Central memory CD4-positive, alpha-beta T cell (primary cell): ENCODE results near the gene PBRM1.

Source experiments
- DNase-seq: peaks from one replicate; pipeline ENCODE4 v3.0.0; 2022

The PBRM1 gene

DNA sequence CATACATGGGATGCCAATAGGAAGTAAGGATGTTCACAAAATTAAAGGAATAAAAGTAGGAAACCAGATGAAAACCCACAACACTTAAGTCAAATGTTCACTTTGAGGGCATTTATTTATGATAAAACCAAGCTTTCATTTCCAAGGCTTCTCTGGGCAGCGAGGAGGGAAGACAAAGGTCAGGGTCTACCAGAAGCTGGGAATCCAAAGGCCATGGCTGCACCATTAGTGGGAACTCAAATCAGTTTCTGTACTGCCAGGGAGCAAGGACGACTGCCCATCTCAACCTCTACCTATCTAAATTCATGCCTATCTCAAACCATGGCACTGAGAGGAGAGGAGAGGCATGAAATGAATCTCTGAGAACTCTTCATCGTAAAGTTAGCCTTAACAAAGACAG is 22.6 kb downstream of the PBRM1 start:
- DNase-seq, result no peak

DNA sequence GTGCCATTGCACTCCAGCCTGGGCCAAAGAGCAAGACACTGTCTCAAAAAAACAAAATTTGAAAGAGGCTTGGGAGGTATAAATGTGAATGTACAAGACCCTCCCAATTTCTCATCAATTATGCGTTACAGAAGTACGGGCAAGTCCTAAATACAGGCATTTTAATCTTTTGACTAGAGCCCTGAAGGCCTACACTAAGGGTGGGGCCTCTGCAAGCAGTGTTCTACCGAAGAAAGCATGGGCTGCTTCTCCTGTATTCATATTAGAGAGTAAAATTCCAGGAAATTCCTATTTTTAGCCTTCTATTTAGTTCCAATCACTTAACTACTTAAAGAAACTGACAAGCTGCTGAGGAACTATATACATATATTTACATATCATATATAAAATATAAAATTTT is 25.7 kb downstream of the PBRM1 start:
- DNase-seq, result no peak

GRCh38 chr3:52655895-52656294 is 29.8 kb downstream of the PBRM1 start:
- DNase-seq, result no peak

GRCh38 chr3:52651592-52651991 is 34.1 kb downstream of the PBRM1 start:
- DNase-seq, result no peak

GRCh38 chr3:52650439-52650838 is 35.3 kb downstream of the PBRM1 start:
- no peak for DNase-seq

- no peak for DNase-seq
These were observed 36.1 kb downstream of the PBRM1 start for GRCh38 chr3:52649461-52650210.

DNA sequence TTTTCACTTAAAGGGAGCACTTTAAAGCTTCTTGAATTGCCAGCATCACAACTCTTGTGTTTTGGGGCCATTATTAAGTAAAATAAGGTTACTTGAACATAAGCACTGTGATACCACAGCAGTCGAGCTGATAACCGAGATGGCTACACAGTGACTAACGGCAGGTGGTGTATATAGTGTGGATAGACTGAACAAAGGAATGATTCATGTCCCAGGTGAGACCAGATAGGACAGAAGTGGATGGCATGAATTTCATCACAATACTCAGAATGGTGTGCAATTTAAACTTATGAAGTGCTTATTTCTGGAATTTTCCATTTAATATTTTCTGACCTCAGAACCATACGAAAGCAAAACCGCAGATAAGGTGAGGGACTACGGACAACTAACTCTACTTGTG is 40.2 kb downstream of the PBRM1 start:
- DNase-seq, result no peak

- no peak for DNase-seq
These were observed 49.0 kb downstream of the PBRM1 start for GRCh38 chr3:52636673-52637072.

DNA sequence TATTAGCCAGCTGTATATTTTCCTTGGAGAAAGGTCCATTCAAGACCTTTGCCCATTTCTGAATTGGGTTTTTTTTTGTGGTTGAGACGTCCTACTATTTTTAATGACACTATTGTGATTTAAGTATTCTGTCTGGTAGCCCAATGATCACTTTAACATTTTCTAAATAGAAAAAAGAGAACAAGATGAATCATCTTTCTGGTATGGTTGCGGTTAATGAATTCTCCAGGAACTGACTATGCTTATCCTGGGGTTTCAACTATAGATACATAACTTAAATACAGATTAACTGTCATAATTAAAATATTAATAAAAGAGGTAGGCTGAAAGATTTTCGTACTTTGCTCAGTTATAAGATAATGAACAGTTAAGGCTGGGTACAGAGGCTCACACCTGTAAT is 51.9 kb downstream of the PBRM1 start:
- DNase-seq, result no peak

GRCh38 chr3:52625041-52625440 is 60.7 kb downstream of the PBRM1 start:
- no peak for DNase-seq

DNA sequence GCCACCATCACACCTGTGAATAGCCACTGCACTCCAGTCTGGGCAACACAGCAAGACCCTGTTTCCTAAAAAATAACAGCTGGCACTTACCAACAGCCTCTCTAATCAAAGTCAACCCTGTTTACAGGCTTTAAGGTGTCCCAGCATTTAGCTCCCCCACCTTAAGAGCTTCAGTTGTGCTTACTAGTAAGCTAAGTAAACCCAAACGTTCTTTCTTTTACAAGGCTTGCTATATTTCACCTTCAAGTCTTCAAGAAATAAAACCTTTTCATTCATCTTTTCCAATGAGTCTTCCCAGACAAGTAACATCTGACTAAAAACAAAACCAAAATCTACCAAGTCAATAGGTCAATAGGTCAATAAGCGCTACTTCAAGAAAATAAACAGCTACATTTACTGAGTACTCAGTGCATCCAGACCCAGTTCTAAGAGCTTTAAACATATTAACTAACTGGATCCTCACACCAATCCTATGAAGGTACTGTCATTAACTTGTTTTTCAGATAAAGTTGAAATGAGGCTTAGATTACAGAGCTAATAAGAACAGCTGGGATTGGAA is 62.4 kb downstream of the PBRM1 start:
- DNase-seq, result no peak

DNA sequence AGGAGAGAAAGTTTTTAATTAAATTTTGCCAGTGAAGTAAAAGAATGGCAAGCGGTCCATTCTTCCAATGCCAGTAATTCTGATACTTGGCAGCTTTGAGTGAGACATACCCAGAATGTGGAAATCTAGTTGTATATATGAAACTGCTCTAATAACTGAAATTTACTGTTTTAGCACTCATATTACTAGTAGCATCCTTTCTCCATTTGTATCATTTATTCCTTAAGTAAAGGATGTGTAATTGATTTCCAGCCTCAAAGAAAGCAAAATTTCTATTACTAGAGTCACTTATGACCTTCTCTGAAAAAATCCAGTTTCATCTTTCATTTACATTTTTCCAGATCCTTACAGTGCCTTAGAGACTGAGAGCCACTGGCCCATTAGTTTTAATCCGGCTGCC is 65.1 kb downstream of the PBRM1 start:
- DNase-seq, result no peak

DNA sequence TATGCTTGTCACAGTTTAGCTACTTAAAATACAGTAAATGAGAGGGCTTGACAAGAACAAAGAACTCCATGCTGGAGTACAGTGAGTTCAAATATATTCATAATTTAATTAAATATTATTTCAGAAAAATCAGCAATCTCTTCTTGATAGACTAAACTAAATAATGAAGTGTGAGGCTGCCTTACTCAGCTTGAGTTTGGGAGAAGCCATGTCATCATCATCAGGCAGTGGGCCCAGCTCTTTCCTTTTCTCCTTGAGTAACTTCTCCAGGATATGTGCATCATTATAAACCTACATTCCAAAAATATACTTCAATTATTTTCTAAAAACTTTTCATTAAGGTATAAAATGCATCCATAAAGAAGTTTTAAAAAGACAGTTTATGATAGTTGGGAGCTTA is 70.5 kb downstream of the PBRM1 start:
- DNase-seq, result no peak

DNA sequence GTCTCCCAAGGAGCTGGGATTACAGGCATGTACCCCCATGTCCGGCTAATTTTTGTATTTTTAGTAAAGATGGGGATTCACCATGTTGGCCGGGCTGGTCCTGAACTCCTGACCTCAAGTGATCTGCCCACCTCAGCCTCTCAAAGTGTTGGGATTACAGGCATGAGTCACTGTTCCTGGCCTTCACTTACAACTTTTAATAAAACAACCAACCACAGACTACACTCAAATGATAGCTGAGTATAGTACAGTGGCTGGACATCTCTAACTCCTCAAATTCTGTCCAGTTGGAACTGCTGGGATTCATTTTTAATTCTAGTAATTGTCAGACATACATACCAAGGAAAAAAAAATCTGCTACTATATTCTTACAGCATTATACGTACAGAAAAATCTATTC is 71.0 kb downstream of the PBRM1 start:
- DNase-seq, result no peak

DNA sequence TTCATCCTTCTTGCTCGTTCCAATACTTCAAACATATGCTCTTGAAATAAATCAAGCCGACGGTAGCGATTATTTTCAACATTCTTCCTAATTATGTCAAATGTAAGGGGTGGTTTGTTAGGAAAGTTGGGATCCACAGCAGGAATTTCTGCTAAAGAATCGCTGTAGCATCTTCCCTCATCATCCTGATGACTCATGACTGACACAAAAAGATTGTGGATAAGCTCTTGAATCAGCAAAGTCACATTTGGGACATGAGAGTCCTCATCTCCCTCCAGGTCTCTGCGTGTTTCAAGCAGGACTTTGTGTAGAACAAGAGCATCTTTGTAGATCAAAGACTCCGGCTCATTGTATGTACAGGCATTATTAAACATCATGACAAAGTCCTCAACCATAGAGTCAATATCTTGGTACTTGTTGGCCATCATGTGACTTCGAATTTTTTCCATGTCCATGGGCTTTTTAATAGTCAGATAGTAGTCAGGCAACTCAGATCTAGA is 76.3 kb downstream of the PBRM1 start:
- no peak for DNase-seq

GRCh38 chr3:52608337-52608736 is 77.4 kb downstream of the PBRM1 start:
- DNase-seq, result no peak

- DNase-seq, result no peak
These were observed 79.2 kb downstream of the PBRM1 start for GRCh38 chr3:52606373-52607085.

- no peak for DNase-seq
These were observed 85.5 kb downstream of the PBRM1 start for GRCh38 chr3:52600258-52600657.

- DNase-seq, result no peak
These were observed 89.0 kb downstream of the PBRM1 start for GRCh38 chr3:52596658-52597265.

DNA sequence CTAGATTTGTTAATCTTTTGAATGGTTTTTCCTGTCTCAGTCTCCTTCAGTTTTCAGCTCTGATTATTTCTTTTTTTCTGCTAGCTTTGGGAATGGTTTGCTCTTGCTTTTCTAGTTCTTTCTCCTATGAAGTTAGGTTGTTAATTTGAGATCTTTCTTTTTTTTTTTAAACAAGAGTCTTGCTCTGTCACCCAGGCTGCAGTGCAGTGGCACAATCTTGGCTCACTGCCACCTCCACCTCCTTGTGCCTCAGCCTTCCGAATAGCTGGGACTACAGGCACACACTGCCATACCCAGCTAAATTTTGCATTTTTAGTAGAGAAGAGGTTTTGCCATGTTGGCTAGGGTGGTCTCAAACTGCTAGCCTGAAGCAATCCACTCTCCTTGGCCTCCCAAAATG is 92.6 kb downstream of the PBRM1 start:
- no peak for DNase-seq

DNA sequence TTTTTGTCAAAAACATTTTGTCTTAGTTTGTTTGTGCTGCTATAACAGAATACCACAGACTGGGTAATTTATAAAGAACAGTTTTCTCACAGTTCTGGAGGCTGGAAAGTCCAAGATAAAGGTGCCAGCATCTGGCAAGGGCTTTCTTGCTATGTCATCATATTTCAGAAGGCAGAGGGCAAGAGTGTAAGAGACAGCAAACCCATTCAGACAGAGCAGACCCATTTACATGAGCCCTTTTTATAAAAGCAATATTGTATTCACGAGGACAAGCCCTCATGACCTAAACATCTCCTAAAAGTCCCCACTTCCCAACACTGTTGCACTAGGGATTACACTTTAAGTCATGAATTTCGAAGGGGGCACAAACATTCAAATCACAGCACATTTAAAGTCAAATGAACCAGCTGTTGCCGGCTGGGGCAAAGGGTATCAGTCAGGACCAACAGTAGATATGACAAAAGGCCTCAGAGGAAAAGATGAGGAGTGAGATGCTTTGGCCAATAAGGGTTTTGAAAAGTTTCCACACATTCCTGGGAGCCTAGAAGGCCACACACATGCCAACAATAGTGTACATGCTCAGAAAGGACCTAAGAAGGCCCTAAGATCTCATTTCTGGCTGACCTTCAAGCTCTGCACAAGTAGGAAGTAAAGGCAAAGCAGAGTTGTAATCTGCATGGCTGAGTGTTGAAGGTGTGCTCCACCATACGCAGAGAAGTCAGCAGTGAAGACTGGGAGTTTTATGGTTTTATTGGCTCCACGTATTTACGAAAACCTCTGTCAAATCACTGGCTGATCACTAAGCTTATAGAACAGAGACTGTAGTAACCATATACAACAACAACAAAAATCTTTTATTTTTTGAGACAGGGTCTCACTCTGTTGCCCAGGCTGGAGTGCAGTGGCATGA is 111.4 kb downstream of the PBRM1 start:
- DNase-seq, result no peak

- no peak for DNase-seq
These were observed 113.5 kb downstream of the PBRM1 start for GRCh38 chr3:52572221-52572620.

- no peak for DNase-seq
These were observed 115.6 kb downstream of the PBRM1 start for GRCh38 chr3:52570076-52570475.
